ENCODE data around the gene CCL25.
"Not testable (repeated sequence)": the region's sequence is repeated elsewhere in the genome, so short reads cannot be mapped to it uniquely, and the experiment has no call there.

The CCL25 gene

GRCh38 chr19:8094336-8094735 lies 41.8 kb downstream of the CCL25 start:
- DNase-seq (ENCODE audit: low read depth), result no peak
- TF ChIP-seq CTCF (conservative IDR thresholded peaks at IDR 0.05; ENCODE audit: control insufficient read depth, insufficient read depth, low read depth, low read length), result no peak
- H3K4me3 ChIP-seq (ENCODE audit: control insufficient read depth, low read depth, low read length), result no peak overlapping the region

- no peak for DNase-seq (ENCODE audit: low read depth)
- H3K4me3 ChIP-seq (ENCODE audit: control insufficient read depth, low read depth, low read length), result no peak overlapping the region
- no peak for TF ChIP-seq CTCF (conservative IDR thresholded peaks at IDR 0.05; ENCODE audit: control insufficient read depth, insufficient read depth, low read depth, low read length)
These were observed 42.9 kb downstream of the CCL25 start for GRCh38 chr19:8095354-8095886.

GRCh38 chr19:8096071-8096470 lies 43.5 kb downstream of the CCL25 start:
- no peak overlapping the region for H3K4me3 ChIP-seq (ENCODE audit: control insufficient read depth, low read depth, low read length)
- TF ChIP-seq CTCF (conservative IDR thresholded peaks at IDR 0.05; ENCODE audit: control insufficient read depth, insufficient read depth, low read depth, low read length), result no peak
- no peak for DNase-seq (ENCODE audit: low read depth)

- H3K4me3 ChIP-seq (ENCODE audit: control insufficient read depth, low read depth, low read length), result no peak overlapping the region
- TF ChIP-seq CTCF (conservative IDR thresholded peaks at IDR 0.05; ENCODE audit: control insufficient read depth, insufficient read depth, low read depth, low read length), result no peak
These were observed 44.6 kb downstream of the CCL25 start for GRCh38 chr19:8097198-8097597.

GRCh38 chr19:8097681-8098567 lies 45.4 kb downstream of the CCL25 start:
- no peak for TF ChIP-seq CTCF (conservative IDR thresholded peaks at IDR 0.05; ENCODE audit: control insufficient read depth, insufficient read depth, low read depth, low read length)
- no peak overlapping the region for H3K4me3 ChIP-seq (ENCODE audit: control insufficient read depth, low read depth, low read length)
- DNase-seq (ENCODE audit: low read depth), result no peak

More at GRCh38 chr19:8097198-8097597, 44.6 kb downstream of the CCL25 start:
- no peak for DNase-seq (ENCODE audit: low read depth)

- DNase-seq (ENCODE audit: low read depth), result no peak
- TF ChIP-seq CTCF (conservative IDR thresholded peaks at IDR 0.05; ENCODE audit: control insufficient read depth, insufficient read depth, low read depth, low read length), result no peak
- H3K4me3 ChIP-seq (ENCODE audit: control insufficient read depth, low read depth, low read length), result no peak overlapping the region
These were observed 48.8 kb downstream of the CCL25 start for GRCh38 chr19:8101311-8101710.

- DNase-seq (ENCODE audit: low read depth); H3K4me3 ChIP-seq (ENCODE audit: control insufficient read depth, low read depth, low read length): not testable (repeated sequence)
These were observed 49.4 kb downstream of the CCL25 start for GRCh38 chr19:8101910-8102309.
